LNCAP (cell line): ENCODE data around the gene OR2M4.

ENCODE experiments used
- TF ChIP-seq, protein P1 (sequence below): fragments of 450-650 bp; IDR thresholded peaks from 2 replicates; pipeline ENCODE4 v1.5.1; 2017; ENCODE audit warnings: mild to moderate bottlenecking

OR2M4 gene

DNA sequence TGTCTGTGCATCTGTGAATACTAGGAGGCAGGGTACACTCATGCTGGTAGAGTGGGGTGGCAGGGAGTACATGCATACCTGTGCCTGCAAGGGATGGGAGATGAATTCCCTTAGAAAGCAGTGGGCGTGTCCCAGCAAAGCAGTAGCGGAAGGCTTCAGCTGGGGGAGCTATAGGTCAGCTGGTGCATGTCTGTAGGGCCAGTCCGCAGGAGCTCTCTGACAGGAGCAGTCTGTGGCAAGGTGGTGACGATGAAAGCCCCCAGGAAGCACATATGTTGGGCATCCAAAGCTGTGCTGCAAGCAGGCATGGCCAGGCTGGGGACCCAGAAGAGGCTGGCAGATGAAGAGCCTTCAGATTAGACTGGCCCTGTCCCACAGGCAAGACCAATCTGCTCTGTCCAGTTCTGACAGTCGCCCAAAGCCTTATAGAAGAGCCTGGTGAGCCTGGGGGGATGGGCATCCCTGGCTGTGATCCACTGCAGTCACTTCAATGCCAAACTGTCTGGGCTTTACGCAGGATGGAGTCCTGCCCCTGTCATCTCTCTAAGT is 1.8 kb upstream of the OR2M4 start:
- TF ChIP-seq, protein P1, sequence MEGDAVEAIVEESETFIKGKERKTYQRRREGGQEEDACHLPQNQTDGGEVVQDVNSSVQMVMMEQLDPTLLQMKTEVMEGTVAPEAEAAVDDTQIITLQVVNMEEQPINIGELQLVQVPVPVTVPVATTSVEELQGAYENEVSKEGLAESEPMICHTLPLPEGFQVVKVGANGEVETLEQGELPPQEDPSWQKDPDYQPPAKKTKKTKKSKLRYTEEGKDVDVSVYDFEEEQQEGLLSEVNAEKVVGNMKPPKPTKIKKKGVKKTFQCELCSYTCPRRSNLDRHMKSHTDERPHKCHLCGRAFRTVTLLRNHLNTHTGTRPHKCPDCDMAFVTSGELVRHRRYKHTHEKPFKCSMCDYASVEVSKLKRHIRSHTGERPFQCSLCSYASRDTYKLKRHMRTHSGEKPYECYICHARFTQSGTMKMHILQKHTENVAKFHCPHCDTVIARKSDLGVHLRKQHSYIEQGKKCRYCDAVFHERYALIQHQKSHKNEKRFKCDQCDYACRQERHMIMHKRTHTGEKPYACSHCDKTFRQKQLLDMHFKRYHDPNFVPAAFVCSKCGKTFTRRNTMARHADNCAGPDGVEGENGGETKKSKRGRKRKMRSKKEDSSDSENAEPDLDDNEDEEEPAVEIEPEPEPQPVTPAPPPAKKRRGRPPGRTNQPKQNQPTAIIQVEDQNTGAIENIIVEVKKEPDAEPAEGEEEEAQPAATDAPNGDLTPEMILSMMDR = no peak

DNA sequence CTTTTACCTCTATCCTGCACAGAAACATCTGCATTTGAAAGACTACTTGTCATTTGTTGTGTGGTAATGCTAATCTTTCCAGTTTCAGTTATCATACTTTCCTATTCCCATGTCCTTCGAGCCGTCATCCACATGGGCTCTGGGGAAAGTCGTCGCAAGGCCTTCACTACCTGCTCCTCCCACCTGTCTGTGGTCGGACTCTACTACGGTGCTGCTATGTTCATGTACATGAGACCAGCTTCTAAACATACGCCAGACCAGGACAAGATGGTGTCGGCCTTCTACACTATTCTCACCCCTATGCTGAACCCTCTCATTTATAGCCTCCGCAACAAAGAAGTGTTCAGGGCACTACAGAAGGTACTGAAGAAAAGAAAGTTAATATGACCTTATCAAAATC is 8.3 kb downstream of the OR2M4 start:
- TF ChIP-seq, protein P1 = no peak

DNA sequence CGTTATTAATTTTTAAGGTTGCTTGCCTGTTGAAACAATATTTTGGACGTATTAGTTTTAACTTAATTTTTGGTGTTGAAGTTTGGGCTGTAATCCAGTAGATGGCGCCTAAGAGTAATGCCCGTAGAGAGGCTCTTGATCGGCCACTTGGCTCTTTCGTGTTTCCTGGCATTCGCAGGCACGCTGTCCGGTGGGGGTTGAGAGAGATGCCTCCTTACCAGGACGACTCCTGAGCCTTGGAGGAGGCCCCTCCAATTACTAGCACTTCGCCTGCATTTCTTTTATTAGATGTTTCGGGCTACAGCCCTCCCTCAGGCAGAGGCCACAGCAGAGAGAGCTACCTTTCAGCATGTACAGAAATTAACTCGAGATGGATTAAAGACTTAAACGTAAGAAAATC is 12.0 kb downstream of the OR2M4 start:
- TF ChIP-seq, protein P1 = peak; percentile 89

GRCh38 chr1:248268178-248268577 is 37.0 kb downstream of the OR2M4 start:
- TF ChIP-seq, protein P1 = no peak

DNA sequence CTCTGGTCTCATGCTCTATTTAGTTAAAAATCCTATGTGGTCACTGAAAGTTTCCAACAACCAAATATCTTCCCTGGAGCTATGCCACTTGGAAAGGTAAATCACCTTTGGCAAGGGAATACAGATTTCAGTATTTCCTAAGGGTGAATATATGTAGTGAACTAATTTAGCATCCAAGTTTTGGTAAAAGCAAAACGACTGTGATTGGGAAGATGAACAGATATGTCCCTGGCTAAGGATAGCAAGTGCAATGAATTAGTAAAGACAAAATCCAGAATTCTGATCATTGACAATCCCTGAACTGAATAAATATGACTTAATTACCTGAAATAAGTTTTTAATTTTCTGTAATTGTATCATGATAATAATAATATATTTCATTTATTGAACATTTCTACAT is 46.7 kb downstream of the OR2M4 start, which contains the start of gene OR2T33:
OR2T33 (minus strand) TSS at position 101 of the 400 bp plus-strand sequence. CDS start 4,162 bp downstream, outside the sequence.
- TF ChIP-seq, protein P1 = no peak

DNA sequence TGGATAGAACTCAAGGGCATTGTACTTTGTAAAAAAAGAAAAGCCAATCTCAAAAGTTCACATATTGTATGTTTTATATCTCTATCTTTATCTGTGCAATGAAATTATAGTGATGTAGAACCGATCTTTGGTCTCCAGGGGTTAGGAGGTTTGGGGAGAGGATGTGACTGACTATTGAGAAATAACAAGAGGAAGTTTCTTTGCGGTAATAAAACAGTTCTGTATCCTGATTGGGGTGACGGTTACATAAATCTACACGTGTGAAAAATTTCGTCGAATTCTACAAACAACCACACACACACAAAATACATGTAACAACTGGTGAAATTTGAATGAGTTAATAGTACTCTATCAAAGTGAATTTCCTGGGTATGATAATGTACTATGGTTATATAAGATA is 57.2 kb downstream of the OR2M4 start:
- TF ChIP-seq, protein P1 = no peak
